Measurements from ENCODE around the gene ASS1. TPM values are rescaled to one million over a fixed set of nuclear protein-coding genes. Genes with fewer than 3 reads are reported as not detected.

The ASS1 gene
- polyA plus RNA-seq, 6 donors from 2014 or later = not detected

- no peaks in the 10 kb centered on the region for H3K36me3 Mint-ChIP-seq
Measured at GRCh38 chr9:130458027-130458803, 13.5 kb downstream of the ASS1 start.

DNA sequence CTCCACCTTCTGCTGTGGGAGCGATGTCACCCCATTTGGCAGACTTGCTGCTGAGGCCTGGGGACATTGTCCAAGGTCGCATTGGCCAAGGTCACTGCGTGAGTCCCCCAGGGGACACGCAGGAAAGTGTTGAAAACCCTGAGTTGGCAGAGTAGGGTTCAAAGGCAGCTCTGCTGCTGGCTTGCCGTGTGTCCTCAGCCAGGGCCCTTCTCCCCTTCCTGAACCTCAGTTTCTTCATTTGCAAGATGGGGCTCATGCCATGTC is 14.0 kb downstream of the ASS1 start:
- DNase-seq = no peak
- no peak overlapping the region for H3K4me3 Mint-ChIP-seq
- peaks cover 9 to 39% (median 23%) of the 10 kb centered on the region in 3 donors for H3K27me3 Mint-ChIP-seq
- no peak overlapping the region for H3K27ac Mint-ChIP-seq
- H3K4me1 Mint-ChIP-seq = no peaks in the 10 kb centered on the region
- no peak for ATAC-seq (ENCODE audit: low read depth in 2 of 2)
- H3K36me3 Mint-ChIP-seq = no peaks in the 10 kb centered on the region
- H3K9me3 Mint-ChIP-seq = no peaks in the 10 kb centered on the region

More at GRCh38 chr9:130458027-130458803, 13.5 kb downstream of the ASS1 start:
- ATAC-seq (ENCODE audit: low read depth in 2 of 2) (no peak), DNase-seq (no peak)
- H3K9me3 Mint-ChIP-seq = no peaks in the 10 kb centered on the region
- no peak overlapping the region for H3K4me3 Mint-ChIP-seq
- H3K27ac Mint-ChIP-seq = no peak overlapping the region
- peaks cover 7 to 42% (median 24%) of the 10 kb centered on the region in 3 donors for H3K27me3 Mint-ChIP-seq
- no peaks in the 10 kb centered on the region for H3K4me1 Mint-ChIP-seq

- ATAC-seq (ENCODE audit: low read depth in 2 of 2) (no peak), DNase-seq (no peak)
Measured at GRCh38 chr9:130459151-130459550, 14.4 kb downstream of the ASS1 start.

GRCh38 chr9:130459941-130460669 is 15.3 kb downstream of the ASS1 start:
- no peak overlapping the region for H3K4me3 Mint-ChIP-seq
- peaks cover 16 to 45% (median 36%) of the 10 kb centered on the region in 3 donors for H3K27me3 Mint-ChIP-seq
- no peaks in the 10 kb centered on the region for H3K9me3 Mint-ChIP-seq
- peak overlapping the region in 1 of 6 donors; percentile 28 for H3K27ac Mint-ChIP-seq
- DNase-seq (no peak), ATAC-seq (ENCODE audit: low read depth in 2 of 2) (no peak)
- H3K36me3 Mint-ChIP-seq = no peaks in the 10 kb centered on the region
- no peaks in the 10 kb centered on the region for H3K4me1 Mint-ChIP-seq

More at GRCh38 chr9:130459151-130459550, 14.4 kb downstream of the ASS1 start:
- H3K9me3 Mint-ChIP-seq = no peaks in the 10 kb centered on the region
- H3K4me3 Mint-ChIP-seq = peak overlapping the region in 1 of 8 donors; percentile 19
- H3K36me3 Mint-ChIP-seq = no peaks in the 10 kb centered on the region
- peaks cover 12 to 39% (median 27%) of the 10 kb centered on the region in 3 donors for H3K27me3 Mint-ChIP-seq
- no peaks in the 10 kb centered on the region for H3K4me1 Mint-ChIP-seq
- no peak overlapping the region for H3K27ac Mint-ChIP-seq

DNA sequence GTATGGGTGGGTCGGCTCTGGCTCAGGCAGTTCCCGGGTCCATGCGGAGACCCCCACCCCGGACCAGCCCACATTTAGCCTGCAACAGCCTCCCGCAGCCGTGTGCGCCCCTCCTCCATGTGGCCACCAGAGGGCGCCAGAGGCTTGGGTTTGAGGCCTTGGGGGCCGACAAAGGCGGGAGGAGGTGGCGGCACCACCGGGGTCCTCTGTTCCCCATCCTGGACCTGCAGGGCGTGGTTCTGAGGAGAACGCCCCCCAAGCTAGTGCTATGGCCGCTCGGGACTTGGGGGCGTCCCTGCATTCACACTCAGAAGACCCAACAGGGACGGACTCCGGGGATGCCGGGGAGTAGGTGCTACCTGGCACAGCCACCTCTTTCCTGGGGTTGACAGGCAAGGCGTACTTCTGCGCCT is 16.5 kb downstream of the ASS1 start:
- no peaks in the 10 kb centered on the region for H3K9me3 Mint-ChIP-seq
- ATAC-seq (ENCODE audit: low read depth in 2 of 2) (peak; percentile 48 to 49), DNase-seq (peak; percentile 56)
- no peaks in the 10 kb centered on the region for H3K36me3 Mint-ChIP-seq
- H3K27me3 Mint-ChIP-seq = peaks cover 16 to 55% (median 37%) of the 10 kb centered on the region in 3 donors
- H3K27ac Mint-ChIP-seq = no peak overlapping the region
- H3K4me1 Mint-ChIP-seq = no peaks in the 10 kb centered on the region
- no peak overlapping the region for H3K4me3 Mint-ChIP-seq

- DNase-seq (no peak), ATAC-seq (ENCODE audit: low read depth in 2 of 2) (no peak)
- H3K27me3 Mint-ChIP-seq = peaks cover 16 to 60% (median 41%) of the 10 kb centered on the region in 3 donors
- H3K4me1 Mint-ChIP-seq = no peaks in the 10 kb centered on the region
- no peaks in the 10 kb centered on the region for H3K36me3 Mint-ChIP-seq
- H3K27ac Mint-ChIP-seq = no peak overlapping the region
- no peaks in the 10 kb centered on the region for H3K9me3 Mint-ChIP-seq
- no peak overlapping the region for H3K4me3 Mint-ChIP-seq
Measured at GRCh38 chr9:130461731-130462130, 17.0 kb downstream of the ASS1 start.

DNA sequence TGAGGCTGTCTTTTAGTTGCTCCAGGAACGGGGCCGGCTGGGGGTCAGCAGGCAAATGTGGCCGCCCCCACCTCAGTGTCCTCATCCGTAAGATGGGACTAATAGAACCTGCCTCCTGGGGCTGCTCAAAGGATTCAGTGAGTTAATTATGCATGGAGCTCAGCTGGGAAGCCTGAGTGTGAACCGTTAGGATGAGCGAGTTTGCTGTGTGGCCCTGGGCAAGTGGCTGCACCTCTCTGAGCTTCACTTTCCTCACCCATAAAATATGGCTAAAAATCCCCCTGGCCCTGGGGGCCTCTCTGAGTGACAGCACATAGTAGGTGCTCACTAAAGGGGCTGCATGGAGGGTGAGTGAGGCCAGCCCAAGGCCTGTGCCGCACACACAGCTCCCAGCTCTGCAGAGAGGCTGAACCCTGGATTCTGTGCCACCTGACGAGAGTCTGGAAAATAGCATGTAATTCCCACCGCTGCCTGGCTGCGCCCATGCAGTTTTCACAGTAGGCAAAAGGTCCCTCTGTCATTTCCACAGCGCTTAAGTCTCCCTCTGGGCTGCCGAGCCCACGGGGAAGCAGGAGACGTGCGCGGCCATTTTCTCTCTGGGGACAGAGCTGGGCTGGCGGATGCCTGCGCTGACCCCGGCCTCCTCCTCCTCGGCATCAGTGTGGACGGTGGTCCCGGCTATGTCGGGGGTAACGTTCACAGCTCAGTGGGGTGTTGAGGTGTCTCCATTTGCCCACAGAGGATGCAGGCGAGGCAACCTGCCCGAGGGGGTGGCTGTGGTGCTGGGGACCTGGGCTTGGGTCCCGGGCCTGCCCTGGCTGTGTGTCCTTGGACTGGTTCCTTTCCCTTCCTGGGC is 18.2 kb downstream of the ASS1 start:
- Mint-ChIP-seq H3K4me3 (no peak overlapping the region), H3K4me1 (no peaks in the 10 kb centered on the region), H3K27me3 (peaks cover 25 to 67% (median 47%) of the 10 kb centered on the region in 3 donors), H3K9me3 (no peaks in the 10 kb centered on the region), H3K36me3 (no peaks in the 10 kb centered on the region), H3K27ac (no peak overlapping the region)
- no peak for ATAC-seq (ENCODE audit: low read depth in 2 of 2)
- no peak for DNase-seq

GRCh38 chr9:130463763-130464745 is 19.3 kb downstream of the ASS1 start:
- H3K9me3 Mint-ChIP-seq = no peaks in the 10 kb centered on the region
- H3K27ac Mint-ChIP-seq = no peak overlapping the region
- no peaks in the 10 kb centered on the region for H3K4me1 Mint-ChIP-seq
- peaks cover 28 to 64% (median 45%) of the 10 kb centered on the region in 3 donors for H3K27me3 Mint-ChIP-seq
- DNase-seq (no peak), ATAC-seq (ENCODE audit: low read depth in 2 of 2) (no peak)
- H3K4me3 Mint-ChIP-seq = no peak overlapping the region
- no peaks in the 10 kb centered on the region for H3K36me3 Mint-ChIP-seq

GRCh38 chr9:130465383-130466096 is 20.8 kb downstream of the ASS1 start:
- Mint-ChIP-seq H3K4me3 (peak overlapping the region in 1 of 8 donors; percentile 5), H3K36me3 (no peaks in the 10 kb centered on the region), H3K4me1 (no peaks in the 10 kb centered on the region), H3K27me3 (peaks cover 22 to 60% (median 32%) of the 10 kb centered on the region in 3 donors), H3K27ac (no peak overlapping the region), H3K9me3 (no peaks in the 10 kb centered on the region)
- DNase-seq (no peak), ATAC-seq (ENCODE audit: low read depth in 2 of 2) (no peak)

DNA sequence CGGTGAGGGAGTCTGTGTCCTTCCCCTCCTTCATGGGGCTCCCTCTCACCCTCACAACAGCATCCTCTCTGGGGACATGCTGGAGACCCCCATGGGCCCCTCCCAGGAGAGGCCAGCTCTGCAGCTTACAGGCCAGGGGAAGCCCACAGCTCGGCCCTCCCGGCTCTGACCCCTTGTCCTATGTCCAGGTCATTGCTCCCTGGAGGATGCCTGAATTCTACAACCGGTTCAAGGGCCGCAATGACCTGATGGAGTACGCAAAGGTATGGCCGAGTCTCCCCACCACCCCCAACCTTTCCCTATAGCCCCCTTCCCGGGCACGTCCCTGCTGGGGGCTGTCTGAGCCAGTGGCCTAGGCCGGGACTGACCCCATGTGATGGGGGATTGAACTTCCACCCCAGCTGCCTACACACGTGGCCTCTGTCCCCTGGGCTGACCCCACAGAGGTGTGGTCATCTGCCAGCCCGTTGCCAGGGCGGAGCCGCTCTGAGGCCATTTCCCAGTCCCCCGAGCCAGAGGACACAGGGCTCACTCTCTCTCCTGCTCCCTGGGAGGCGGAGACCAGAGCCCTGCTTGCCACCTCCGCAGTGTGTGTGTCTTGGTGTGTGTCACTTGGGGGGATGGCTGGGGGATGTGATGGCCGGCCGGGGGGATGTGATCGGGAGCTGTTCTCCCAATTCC is 21.9 kb downstream of the ASS1 start:
- Mint-ChIP-seq H3K4me3 (no peak overlapping the region), H3K9me3 (no peaks in the 10 kb centered on the region), H3K27me3 (peaks cover 21 to 61% (median 41%) of the 10 kb centered on the region in 3 donors), H3K4me1 (no peaks in the 10 kb centered on the region), H3K27ac (no peak overlapping the region), H3K36me3 (no peaks in the 10 kb centered on the region)
- ATAC-seq (ENCODE audit: low read depth in 2 of 2) = no peak
- no peak for DNase-seq

DNA sequence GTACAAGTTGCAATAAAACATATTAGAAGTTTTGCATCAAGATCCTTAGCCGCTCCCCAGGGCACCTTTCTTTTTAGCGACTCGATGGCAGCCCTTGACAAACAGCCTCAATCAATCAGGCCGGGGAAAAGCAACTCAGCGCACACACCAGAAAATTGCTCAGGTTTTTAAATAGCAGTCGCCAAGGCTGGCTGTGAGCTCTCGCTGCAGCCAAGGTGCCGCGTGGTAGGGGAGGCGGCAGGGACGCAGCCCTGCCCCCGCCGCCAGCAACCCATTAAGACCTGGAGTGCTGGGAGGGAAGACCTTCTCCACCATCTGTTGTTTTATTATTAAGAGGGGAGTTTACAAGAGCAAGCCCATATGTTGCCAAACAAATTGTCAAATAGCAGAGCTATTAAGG is 22.6 kb downstream of the ASS1 start:
- Mint-ChIP-seq H3K27me3 (peaks cover 21 to 68% (median 47%) of the 10 kb centered on the region in 3 donors), H3K27ac (no peak overlapping the region), H3K36me3 (no peaks in the 10 kb centered on the region), H3K4me1 (no peaks in the 10 kb centered on the region), H3K4me3 (no peak overlapping the region), H3K9me3 (no peaks in the 10 kb centered on the region)
- no peak for ATAC-seq (ENCODE audit: low read depth in 2 of 2)
- no peak for DNase-seq

DNA sequence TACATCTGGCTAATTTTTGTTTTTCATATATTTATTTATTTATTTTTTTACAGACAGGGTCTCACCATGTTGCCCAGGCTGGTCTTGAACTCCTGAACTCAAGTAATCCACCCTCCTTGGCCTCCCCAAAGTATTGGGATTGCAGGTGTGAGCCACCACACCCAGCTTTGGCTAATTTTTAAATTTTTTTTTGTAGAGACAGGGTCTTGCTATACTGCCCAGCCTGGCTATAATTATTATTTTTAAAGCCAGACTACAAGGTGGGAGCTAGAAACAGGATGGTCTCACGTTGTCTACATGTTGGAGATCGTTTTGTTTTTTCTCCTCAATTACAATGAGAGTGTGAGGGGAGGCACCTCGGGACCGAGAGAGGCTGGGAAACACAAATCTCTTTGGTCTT is 23.8 kb downstream of the ASS1 start:
- H3K27me3 Mint-ChIP-seq = peaks cover 20 to 77% (median 55%) of the 10 kb centered on the region in 3 donors
- H3K4me3 Mint-ChIP-seq = no peak overlapping the region
- ATAC-seq (ENCODE audit: low read depth in 2 of 2) = no peak
- no peaks in the 10 kb centered on the region for H3K9me3 Mint-ChIP-seq
- H3K27ac Mint-ChIP-seq = no peak overlapping the region
- H3K36me3 Mint-ChIP-seq = no peaks in the 10 kb centered on the region
- DNase-seq = no peak
- H3K4me1 Mint-ChIP-seq = no peaks in the 10 kb centered on the region

Data from naive B cell (primary cell).